IMR-90 (cell line): Measurements from ENCODE around the gene TRNAU1AP. TPM values are rescaled to one million over a fixed set of nuclear protein-coding genes. Genes with fewer than 3 reads are reported as not detected.

ENCODE experiments used
- ATAC-seq: fragments of 200-7000 bp; cut with Tn5 transposase; 2 replicates; pipeline ENCODE4 v1.9.1; 2020; ENCODE audit warnings: low read depth, mild to moderate bottlenecking, moderate library complexity
- BruUV-seq: library from RNA; stranded (reverse); fragments of 400-500 nt; replicated peaks from 2 replicates; lab custom pipeline; 2021; lab: Mats Ljungman, UMichigan
- CTCF ChIA-PET: fragments of 300-600 bp; formaldehyde crosslinking; extraction: SDS; loops from one replicate; lab custom pipeline; 2021; ENCODE audit warnings: antibody characterized with exemption; lab: Yijun Ruan, JAX
- POLR2A ChIA-PET: fragments of 300-600 bp; sonication (Branson Sonifier 250); formaldehyde crosslinking; loops from one replicate; lab custom pipeline; 2022; ENCODE audit warnings: antibody characterized with exemption; ENCODE audit not compliant: unreplicated experiment; lab: Charles Lee
- DNase-seq: peaks from one replicate; pipeline ENCODE4 v3.0.0; 2013
- H2AFZ ChIP-seq: replicated peaks from 2 replicates; pipeline ENCODE3; 2013; ENCODE audit warnings: low read length, mild to moderate bottlenecking; ENCODE audit not compliant: poor library complexity
- H2AK5ac ChIP-seq: 2 replicates; pipeline ENCODE4 v1.6.1; 2013; ENCODE audit warnings: low read depth, low read length, inconsistent platforms
- H2AK9ac ChIP-seq: replicated peaks from 2 replicates; pipeline ENCODE3; 2013; ENCODE audit warnings: mild to moderate bottlenecking, low read depth, low read length, moderate library complexity; ENCODE audit not compliant: poor library complexity
- H2BK120ac ChIP-seq: 2 replicates; pipeline ENCODE4 v1.6.1; 2013; ENCODE audit warnings: low read depth, low read length, inconsistent platforms
- H2BK15ac ChIP-seq: 3 replicates; pipeline ENCODE4 v1.6.1; 2013; ENCODE audit warnings: low read depth, low read length, inconsistent platforms
- H2BK20ac ChIP-seq: 2 replicates; pipeline ENCODE4 v1.6.1; 2013; ENCODE audit warnings: low read depth, mild to moderate bottlenecking, inconsistent platforms, low read length, moderate library complexity
- H2BK5ac ChIP-seq: 2 replicates; pipeline ENCODE4 v1.6.1; 2013; ENCODE audit warnings: mild to moderate bottlenecking, low read depth, low read length, inconsistent platforms; ENCODE audit not compliant: poor library complexity, severe bottlenecking
- H3K14ac ChIP-seq: replicated peaks from 2 replicates; pipeline ENCODE4 v1.6.1; 2013; ENCODE audit warnings: low read depth, low read length, inconsistent platforms
- H3K18ac ChIP-seq: 2 replicates; pipeline ENCODE4 v1.6.1; 2013; ENCODE audit warnings: low read depth, low read length, control low read depth
- H3K23ac ChIP-seq: 2 replicates; pipeline ENCODE4 v1.6.1; 2013; ENCODE audit warnings: low read depth, low read length, inconsistent platforms
- H3K27ac ChIP-seq: 2 replicates; pipeline ENCODE4 v1.5.1; 2013; ENCODE audit warnings: mild to moderate bottlenecking, control low read depth, low read length; ENCODE audit not compliant: insufficient read depth
- H3K27me3 ChIP-seq: 2 replicates; pipeline ENCODE4 v1.6.1; 2013; ENCODE audit warnings: low read length; ENCODE audit not compliant: control insufficient read depth, insufficient read depth
- H3K36me3 ChIP-seq: 2 replicates; pipeline ENCODE4 v1.6.1; 2013; ENCODE audit warnings: low read length, mixed read lengths; ENCODE audit not compliant: control insufficient read depth, insufficient read depth
- H3K4ac ChIP-seq: 2 replicates; pipeline ENCODE4 v1.6.1; 2013; ENCODE audit warnings: low read depth, low read length, inconsistent platforms
- H3K4me1 ChIP-seq: 2 replicates; pipeline ENCODE4 v1.6.1; 2013; ENCODE audit warnings: low read length, mixed read lengths; ENCODE audit not compliant: control insufficient read depth, insufficient read depth
- H3K4me2 ChIP-seq: 2 replicates; pipeline ENCODE4 v1.6.1; 2013; ENCODE audit warnings: low read depth, mild to moderate bottlenecking, control low read depth, low read length, moderate library complexity
- H3K4me3 ChIP-seq: 2 replicates; pipeline ENCODE4 v1.5.1; 2013; ENCODE audit warnings: low read depth, mild to moderate bottlenecking, control low read depth, low read length, moderate library complexity; ENCODE audit not compliant: insufficient read depth
- H3K56ac ChIP-seq: 2 replicates; pipeline ENCODE4 v1.6.1; 2013; ENCODE audit warnings: low read length, inconsistent platforms; ENCODE audit not compliant: insufficient read depth; ENCODE audit errors: extremely low read depth
- H3K79me1 ChIP-seq, 2 experiments: 2 replicates each; pipeline ENCODE4 v1.6.1; 2013; ENCODE audit warnings: low read length in 2 of 2, inconsistent platforms in 1 of 2, low read depth in 1 of 2
- H3K9ac ChIP-seq: 2 replicates; pipeline ENCODE4 v1.6.1; 2013; ENCODE audit warnings: low read depth, low read length, control low read depth
- H3K9me1 ChIP-seq: 2 replicates; pipeline ENCODE4 v1.6.1; 2013; ENCODE audit warnings: low read length, inconsistent platforms; ENCODE audit not compliant: insufficient read depth
- H3K9me3 ChIP-seq: 2 replicates; pipeline ENCODE4 v1.6.1; 2013; ENCODE audit warnings: low read length; ENCODE audit not compliant: control insufficient read depth, insufficient read depth
- H4K20me1 ChIP-seq: 2 replicates; pipeline ENCODE4 v1.6.1; 2013; ENCODE audit warnings: low read length, inconsistent platforms; ENCODE audit not compliant: insufficient read depth
- H4K5ac ChIP-seq: 2 replicates; pipeline ENCODE4 v1.6.1; 2013; ENCODE audit warnings: mild to moderate bottlenecking, low read depth, low read length, control low read depth
- H4K8ac ChIP-seq, 2 experiments: 2 replicates each; pipeline ENCODE4 v1.6.1; 2013; ENCODE audit warnings: low read depth in 2 of 2, low read length in 2 of 2, control low read depth in 1 of 2, inconsistent platforms in 1 of 2
- H4K91ac ChIP-seq: 2 replicates; pipeline ENCODE4 v1.6.1; 2013; ENCODE audit warnings: low read depth, low read length, inconsistent platforms; ENCODE audit not compliant: insufficient read depth
- BHLHE40 ChIP-seq: fragments of 150-350 bp; IDR thresholded peaks from 2 replicates; pipeline ENCODE4 v1.6.1; 2016; ENCODE audit warnings: mild to moderate bottlenecking, low read depth, low read length
- CEBPB ChIP-seq: IDR thresholded peaks from 2 replicates; pipeline ENCODE4 v1.6.1; 2012; ENCODE audit warnings: low read depth, low read length, improper control_type of control experiment
- CHD1 ChIP-seq: IDR thresholded peaks from 2 replicates; pipeline ENCODE4 v1.6.1; 2012; ENCODE audit warnings: low read depth, low read length, improper control_type of control experiment
- FOS ChIP-seq: fragments of 150-350 bp; IDR thresholded peaks from 2 replicates; pipeline ENCODE4 v1.6.1; 2016; ENCODE audit warnings: low read depth, low read length
- MAFK ChIP-seq: IDR thresholded peaks from 2 replicates; pipeline ENCODE4 v1.6.1; 2012; ENCODE audit warnings: low read depth, low read length, improper control_type of control experiment
- MAZ ChIP-seq: IDR thresholded peaks from 2 replicates; pipeline ENCODE4 v1.6.1; 2012; ENCODE audit warnings: low read depth, mild to moderate bottlenecking, low read length, improper control_type of control experiment, moderate library complexity, borderline replicate concordance
- MXI1 ChIP-seq: IDR thresholded peaks from 2 replicates; pipeline ENCODE4 v1.6.1; 2012; ENCODE audit warnings: low read depth, mild to moderate bottlenecking, low read length, moderate library complexity, borderline replicate concordance
- RAD21 ChIP-seq: IDR thresholded peaks from 2 replicates; pipeline ENCODE4 v1.6.1; 2012; ENCODE audit warnings: low read length, improper control_type of control experiment
- RCOR1 ChIP-seq: IDR thresholded peaks from 2 replicates; pipeline ENCODE4 v1.6.1; 2012; ENCODE audit warnings: mild to moderate bottlenecking, low read length, improper control_type of control experiment; ENCODE audit not compliant: insufficient replicate concordance
- RFX5 ChIP-seq: IDR thresholded peaks from 2 replicates; pipeline ENCODE4 v1.8.0; 2012; ENCODE audit warnings: low read depth, mild to moderate bottlenecking, low read length, moderate library complexity
- WGBS, 2 experiments: methylation state at CpG; one replicate each; pipeline versions ENCODE4 v1.1.5 to v1.1.7; 2013; ENCODE audit warnings: missing lambda C conversion rate in 2 of 2; ENCODE audit not compliant: insufficient read length in 1 of 2; ENCODE audit errors: extremely low coverage in 2 of 2; 5-methylcytosine and 5-hydroxymethylcytosine counted together
- dilution Hi-C: fragments of 300-500 bp; cut with HindIII; formaldehyde crosslinking; loops from one replicate; pipeline ENCODE4 v1.14.3; 2018; ENCODE audit warnings: low sequenced_read_pairs; ENCODE audit not compliant: unreplicated experiment
- in situ Hi-C: fragments of 300-500 bp; cut with MboI; formaldehyde crosslinking; loops from 3 replicates; pipeline ENCODE4 v1.14.3; 2019; ENCODE audit warnings: low sequenced_read_pairs, inconsistent platforms, mixed read lengths
- intact Hi-C: fragments of 100-400 bp; cut with micrococcal nuclease; formaldehyde crosslinking; loops from 2 replicates; pipeline ENCODE4 v1.10.0; 2022
- polyA plus RNA-seq, 3 experiments: library from polyadenylated mRNA; depleted of rRNA; stranded (reverse); fragments of >200 nt; gene quantifications; 2 replicates each; pipeline ENCODE4 v1.2.3, GENCODE V29; 2012; ENCODE audit warnings: low replicate concordance in 1 of 3
- total RNA-seq: library from RNA; depleted of rRNA; stranded (reverse); fragments of >200 nt; gene quantifications from 2 replicates; pipeline ENCODE4 v1.2.3, GENCODE V29; 2012
- TF ChIP-seq, protein P1 (sequence below): conservative IDR thresholded peaks from 2 replicates; pipeline ENCODE4 v1.5.1; 2012; ENCODE audit warnings: mild to moderate bottlenecking, low read depth, low read length, improper control_type of control experiment

Gene TRNAU1AP
- total and polyA plus RNA-seq, 2 of the 4 experiments (the other 2 are of a cell fraction) = 23.3 to 23.8 TPM

DNA sequence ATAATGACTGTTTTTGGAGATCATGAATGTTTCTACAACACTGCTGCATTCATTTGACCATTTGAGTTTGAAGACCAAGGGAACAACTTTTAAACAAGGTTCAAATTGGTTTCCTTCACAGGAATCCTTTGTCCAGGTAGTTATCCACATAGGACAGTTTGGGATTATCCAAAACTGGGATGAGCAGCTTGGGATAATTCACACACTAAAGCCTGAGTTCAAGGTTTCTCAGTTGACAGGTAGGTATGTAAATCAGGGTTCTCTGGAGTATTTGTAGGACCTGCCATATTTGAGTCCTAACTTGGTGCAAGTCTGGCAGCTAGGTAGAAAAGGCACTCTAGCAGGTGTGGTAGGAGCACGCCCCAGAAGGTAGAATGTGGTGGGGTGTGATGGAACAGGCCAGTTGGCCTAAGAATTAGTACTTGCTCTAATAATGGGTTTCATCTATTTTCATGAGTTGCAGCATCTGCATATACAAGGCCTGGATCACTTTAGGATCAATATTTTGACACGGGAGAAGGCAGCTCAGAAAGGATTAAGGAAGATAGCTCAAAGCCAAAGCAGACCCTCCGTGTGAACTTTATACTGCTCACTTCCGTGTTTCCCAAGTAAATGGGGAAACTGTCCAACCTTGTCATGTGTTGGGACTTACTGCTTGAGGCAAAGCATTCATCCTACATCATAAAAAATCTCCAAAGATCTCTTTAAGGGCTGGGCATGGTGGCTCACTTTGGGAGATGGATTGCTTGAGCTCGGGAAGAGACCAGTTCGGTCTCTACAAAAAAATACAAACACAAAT lies 25.1 kb downstream of the TRNAU1AP start:
- dilution Hi-C loops = no loop called here
- no peak for ATAC-seq
- peaks cover 47% of the 10 kb centered on the region for H3K36me3 ChIP-seq
- no peak overlapping the region for H2BK120ac ChIP-seq
- BruUV-seq = no TSS peak
- H3K4me1 ChIP-seq = peaks cover 6% of the 10 kb centered on the region; the same call in 1 of the 2 replicates
- CTCF ChIA-PET = interaction anchor here (0.5 kb wide), 1 partner anchor 20 kb away, joined by 5 read pairs; no protein-coding TSS in a partner anchor
- H3K79me1 ChIP-seq = peaks cover 13 to 35% of the 10 kb centered on the region in 2 experiments
- no peak overlapping the region for H3K9ac ChIP-seq
- no peak overlapping the region for H4K91ac ChIP-seq
- H3K4ac ChIP-seq = no peak overlapping the region
- H4K5ac ChIP-seq = no peak overlapping the region
- no peaks in the 10 kb centered on the region for H3K9me3 ChIP-seq
- H2BK5ac ChIP-seq = no peak overlapping the region
- no peak for DNase-seq
- H4K20me1 ChIP-seq = peaks cover 44% of the 10 kb centered on the region
- H3K27ac ChIP-seq = no peak overlapping the region
- no peak overlapping the region for H2BK20ac ChIP-seq
- H3K14ac ChIP-seq = no peak overlapping the region
- TF ChIP-seq RCOR1 (no peak), CHD1 (no peak), RAD21 (no peak), MAZ (no peak), FOS (no peak), RFX5 (no peak), MAFK (no peak), MXI1 (no peak), BHLHE40 (no peak), CEBPB (no peak)
- TF ChIP-seq, protein P1, sequence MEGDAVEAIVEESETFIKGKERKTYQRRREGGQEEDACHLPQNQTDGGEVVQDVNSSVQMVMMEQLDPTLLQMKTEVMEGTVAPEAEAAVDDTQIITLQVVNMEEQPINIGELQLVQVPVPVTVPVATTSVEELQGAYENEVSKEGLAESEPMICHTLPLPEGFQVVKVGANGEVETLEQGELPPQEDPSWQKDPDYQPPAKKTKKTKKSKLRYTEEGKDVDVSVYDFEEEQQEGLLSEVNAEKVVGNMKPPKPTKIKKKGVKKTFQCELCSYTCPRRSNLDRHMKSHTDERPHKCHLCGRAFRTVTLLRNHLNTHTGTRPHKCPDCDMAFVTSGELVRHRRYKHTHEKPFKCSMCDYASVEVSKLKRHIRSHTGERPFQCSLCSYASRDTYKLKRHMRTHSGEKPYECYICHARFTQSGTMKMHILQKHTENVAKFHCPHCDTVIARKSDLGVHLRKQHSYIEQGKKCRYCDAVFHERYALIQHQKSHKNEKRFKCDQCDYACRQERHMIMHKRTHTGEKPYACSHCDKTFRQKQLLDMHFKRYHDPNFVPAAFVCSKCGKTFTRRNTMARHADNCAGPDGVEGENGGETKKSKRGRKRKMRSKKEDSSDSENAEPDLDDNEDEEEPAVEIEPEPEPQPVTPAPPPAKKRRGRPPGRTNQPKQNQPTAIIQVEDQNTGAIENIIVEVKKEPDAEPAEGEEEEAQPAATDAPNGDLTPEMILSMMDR = no peak
- intact Hi-C loops = no loop called here
- no CpG with 5 or more reads among the region's 6 CpGs for WGBS, 2 experiments
- H3K9me1 ChIP-seq = peaks cover 7% of the 10 kb centered on the region; the same call in 1 of the 2 replicates
- no peak overlapping the region for H3K18ac ChIP-seq
- H2AFZ ChIP-seq = no peak overlapping the region
- 0 out of 2 replicates have a peak overlapping the region, but pooled peaks have one; percentile 23 for H3K23ac ChIP-seq
- no peak overlapping the region for H4K8ac ChIP-seq
- H3K4me2 ChIP-seq = no peak overlapping the region
- in situ Hi-C loops = no loop called here
- POLR2A ChIA-PET = interaction anchor here (0.5 kb wide), 1 partner anchor 311 kb away, joined by 13 read pairs; no protein-coding TSS in a partner anchor
- H2AK5ac ChIP-seq = no peak overlapping the region
- H2AK9ac ChIP-seq = no peak overlapping the region
- H3K56ac ChIP-seq = no peak overlapping the region
- H2BK15ac ChIP-seq = no peak overlapping the region
- no peaks in the 10 kb centered on the region for H3K27me3 ChIP-seq
- no peak overlapping the region for H3K4me3 ChIP-seq
